NCI-H460 (cell line): Measurements from ENCODE around the gene DCTN3. TPM values are rescaled to one million over a fixed set of nuclear protein-coding genes. Genes with fewer than 3 reads are reported as not detected.

Source experiments
- DNase-seq: peaks from one replicate; pipeline ENCODE4 v3.0.0-alpha.2; 2016; ENCODE audit warnings: low read depth; ENCODE audit errors: extremely low read depth
- small RNA-seq, 2 experiments: library from RNA; depleted of rRNA; stranded (forward); fragments of <200 nt; gene quantifications; one replicate each; pipeline ENCODE3, GENCODE V24; 2014
- total RNA-seq: library from RNA; depleted of rRNA; stranded (reverse); fragments of >200 nt; shearing (Covaris generic); gene quantifications from 2 replicates; pipeline ENCODE4 v1.2.3, GENCODE V29; 2014; rRNA removed

Gene DCTN3
- total RNA-seq, 1 experiment from 2014 or later = 41.3 TPM

DNA sequence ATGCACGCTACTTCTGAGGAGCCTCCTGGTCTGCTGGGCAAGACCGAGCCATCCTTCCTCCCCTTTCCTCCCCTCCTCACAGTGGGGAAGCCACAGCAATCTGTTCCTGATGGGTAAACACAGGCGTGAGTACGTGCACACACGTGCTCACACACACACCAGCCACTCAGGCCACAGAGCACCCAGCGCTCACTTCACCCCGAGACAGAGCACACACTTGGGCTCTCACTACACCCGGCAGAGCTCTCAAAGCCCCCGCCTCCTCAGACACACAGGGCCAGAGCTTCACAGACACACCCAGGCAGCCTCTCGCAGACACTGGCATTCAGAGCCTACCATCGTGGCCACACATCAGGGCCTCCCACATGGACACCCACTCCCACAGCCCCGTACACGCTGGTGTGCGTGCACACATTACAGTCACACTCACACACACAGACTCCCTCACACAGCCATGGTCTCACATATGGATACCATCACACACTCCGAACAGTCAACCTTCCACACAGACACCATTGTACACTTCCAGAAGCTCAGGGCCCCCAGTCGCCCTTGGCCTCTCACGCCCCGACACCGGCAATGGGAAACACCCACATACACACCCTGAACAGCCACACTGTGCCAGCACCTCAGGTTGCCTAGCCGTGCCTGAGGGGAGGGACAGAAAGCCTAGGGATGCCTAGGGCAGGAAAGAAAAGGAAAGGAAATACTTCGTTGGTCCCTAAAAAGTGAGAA is 44.3 kb downstream of the DCTN3 start:
- DNase-seq = no peak

DNA sequence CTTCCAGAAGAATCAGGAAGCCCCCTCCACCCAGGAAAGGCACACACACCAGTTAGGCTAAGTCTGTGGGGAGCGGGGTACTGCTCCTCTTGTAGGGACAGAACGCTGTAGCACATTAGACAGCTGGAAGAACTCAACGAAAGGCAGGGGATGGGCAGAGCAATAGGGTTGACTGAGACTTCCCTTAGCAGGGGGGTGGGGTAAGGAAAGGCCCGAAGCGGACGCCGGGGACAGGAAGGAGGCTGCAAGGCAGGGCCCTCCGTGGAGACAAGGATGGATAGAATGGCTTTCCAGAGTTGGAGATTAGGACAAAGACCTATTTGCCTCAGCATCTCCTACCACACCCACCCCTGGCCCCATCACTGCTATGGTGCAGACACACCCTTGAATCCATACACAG is 45.1 kb downstream of the DCTN3 start:
- DNase-seq = no peak

- DNase-seq = no peak
Measured at GRCh38 chr9:34574571-34574970, 45.7 kb downstream of the DCTN3 start.

DNA sequence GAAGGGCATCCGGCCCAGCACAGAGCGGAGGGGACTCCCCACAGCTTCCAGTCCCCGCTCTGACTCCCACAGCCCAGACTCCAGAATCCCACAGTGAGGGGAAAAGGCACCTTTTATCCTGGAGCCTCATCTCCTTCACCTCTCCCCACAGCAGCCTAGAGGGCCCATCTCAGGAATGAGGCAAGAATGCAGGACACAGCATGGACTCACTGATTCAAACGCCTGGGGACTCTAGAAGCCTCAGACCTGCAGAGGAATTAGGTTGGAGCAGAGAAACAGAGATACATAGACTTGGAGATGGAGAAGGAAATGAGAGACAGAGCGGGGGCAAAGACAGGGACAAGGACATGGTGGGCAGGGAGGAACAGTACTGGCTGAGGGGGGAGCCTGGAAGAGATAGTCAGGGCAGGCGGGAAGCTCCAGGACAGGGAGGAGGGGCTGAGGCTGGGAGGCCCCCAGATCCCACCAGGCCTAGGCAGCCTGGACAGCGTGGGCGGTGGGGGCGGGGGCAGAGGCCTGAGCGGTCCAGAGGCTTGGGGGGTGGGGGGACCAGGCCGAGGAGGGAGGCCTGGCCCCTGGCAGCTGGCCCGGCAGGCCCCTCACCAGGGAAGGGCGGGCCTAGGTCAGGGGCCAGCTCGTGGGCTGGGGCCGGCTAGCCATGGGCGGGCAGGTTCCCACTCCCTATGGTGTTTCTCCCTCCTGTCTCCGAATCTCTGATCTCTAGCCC is 46.5 kb downstream of the DCTN3 start:
- no peak for DNase-seq

GRCh38 chr9:34572628-34573027 is 47.7 kb downstream of the DCTN3 start:
- DNase-seq = no peak

GRCh38 chr9:34572092-34572491 is 48.2 kb downstream of the DCTN3 start:
- DNase-seq = no peak

DNA sequence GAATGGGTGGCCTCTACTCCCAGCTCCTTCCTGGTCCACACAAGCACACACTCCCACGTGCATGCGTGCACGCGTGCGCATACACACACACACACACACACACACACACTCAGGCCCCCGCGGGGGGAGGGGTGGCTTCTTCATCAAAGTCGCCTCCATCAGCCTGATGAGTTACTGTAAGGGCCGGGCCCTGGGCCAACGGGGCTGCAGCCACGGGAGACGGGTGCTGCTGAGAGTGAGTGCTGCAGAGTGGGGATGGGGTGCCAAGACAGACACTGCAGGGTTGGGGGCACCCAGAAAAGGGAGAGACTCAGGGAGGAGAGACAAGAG is 48.8 kb downstream of the DCTN3 start:
- no peak for DNase-seq

- no peak for DNase-seq
Measured at GRCh38 chr9:34570809-34571480, 49.4 kb downstream of the DCTN3 start.

DNA sequence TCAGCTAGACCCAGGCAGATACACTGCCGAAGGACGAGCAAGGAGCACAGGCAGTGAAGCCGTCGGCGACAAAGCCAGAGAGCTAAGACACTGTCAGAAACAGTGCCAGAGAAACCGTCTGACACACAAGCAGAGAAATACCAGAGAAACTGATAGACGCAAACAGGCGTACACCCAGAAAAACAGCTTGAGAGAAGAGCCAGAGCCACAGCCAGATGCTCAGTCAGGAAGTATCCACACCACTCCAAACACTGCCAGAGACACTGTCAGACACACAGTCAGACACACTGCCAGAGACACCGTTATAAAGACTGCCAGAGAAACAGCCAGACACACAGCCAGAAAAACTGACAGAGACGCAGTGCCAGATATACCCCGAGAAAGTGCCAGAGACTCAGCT is 49.9 kb downstream of the DCTN3 start:
- no peak for DNase-seq

DNA sequence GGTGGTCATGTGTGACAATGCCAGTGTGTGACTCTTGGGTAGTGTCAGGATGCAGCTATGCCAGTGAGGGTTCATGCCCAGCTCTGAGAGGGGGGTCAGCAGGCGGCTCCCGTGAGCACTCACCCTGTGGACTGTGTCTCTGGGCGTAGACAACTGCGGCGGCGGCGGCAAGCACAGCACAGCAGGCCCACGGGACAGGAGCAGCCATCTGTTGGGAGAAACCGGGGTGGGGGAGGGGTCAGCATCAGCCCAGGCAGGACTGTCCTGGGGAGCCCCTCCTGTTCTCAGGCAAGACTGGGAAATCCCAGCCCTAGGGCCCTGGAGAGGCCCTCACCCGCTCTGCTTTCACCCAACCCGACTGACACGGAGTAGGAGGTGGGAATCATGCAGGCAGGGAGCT is 51.5 kb downstream of the DCTN3 start:
- no peak for DNase-seq

- DNase-seq = no peak
Measured at GRCh38 chr9:34568133-34568532, 52.2 kb downstream of the DCTN3 start.

DNA sequence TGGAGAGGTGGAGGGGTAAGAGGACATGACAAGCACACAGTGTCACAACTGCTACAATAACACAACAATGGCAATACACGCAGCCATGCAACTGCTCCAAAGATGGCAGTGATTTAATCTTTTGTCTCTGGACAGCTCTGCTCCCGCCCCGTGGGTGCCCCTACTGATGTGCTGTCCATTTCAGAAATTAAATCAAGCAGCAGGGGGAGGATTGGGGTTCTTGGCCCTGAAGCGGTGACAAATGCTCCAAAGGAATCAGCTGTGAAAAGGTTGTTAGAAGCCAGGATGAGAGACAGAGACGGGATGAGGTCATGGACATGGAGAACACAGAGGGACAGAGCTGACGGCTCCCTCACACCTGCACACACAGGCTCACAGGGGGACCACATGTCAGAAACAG is 53.3 kb downstream of the DCTN3 start:
- DNase-seq = no peak

DNA sequence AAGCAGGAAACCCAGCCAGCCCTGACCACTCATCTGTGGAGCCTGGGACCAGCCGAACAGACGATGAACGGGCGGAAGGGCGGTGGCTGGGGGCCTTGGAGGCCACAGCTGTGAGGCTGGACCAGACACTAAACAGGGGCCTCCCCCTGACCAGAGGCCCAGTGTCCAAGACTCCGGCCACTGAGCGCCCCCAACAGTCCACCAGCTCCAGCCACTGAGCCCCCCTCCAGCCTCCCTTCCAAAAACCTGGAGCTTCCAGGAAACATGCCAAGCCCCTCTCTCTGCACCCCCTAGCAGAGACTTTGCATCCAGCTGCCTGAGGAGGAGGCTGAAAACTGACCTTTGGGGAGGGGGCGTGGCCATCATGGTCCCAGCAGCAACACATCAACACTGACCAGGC is 54.0 kb downstream of the DCTN3 start:
- no peak for DNase-seq

DNA sequence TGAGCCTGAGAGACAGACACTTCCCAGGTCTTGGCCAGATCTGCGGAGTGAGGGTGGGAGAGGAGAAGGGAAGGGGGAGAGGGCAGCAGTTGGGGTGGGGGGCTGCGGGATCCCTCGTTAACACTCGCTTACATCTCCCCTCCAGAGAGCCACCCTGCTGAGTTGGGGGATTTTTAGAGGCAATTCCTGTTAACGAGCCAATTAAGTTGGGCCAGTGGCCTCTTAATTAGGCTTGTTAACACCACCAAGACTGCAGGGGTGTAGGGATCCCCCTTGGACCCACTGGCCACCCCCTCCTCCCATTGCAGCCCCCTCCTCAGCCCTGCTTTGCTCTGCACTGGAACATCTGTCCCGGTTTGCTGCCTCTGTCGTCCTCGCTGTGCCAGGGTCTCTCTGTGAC is 54.4 kb downstream of the DCTN3 start:
- DNase-seq = no peak

DNA sequence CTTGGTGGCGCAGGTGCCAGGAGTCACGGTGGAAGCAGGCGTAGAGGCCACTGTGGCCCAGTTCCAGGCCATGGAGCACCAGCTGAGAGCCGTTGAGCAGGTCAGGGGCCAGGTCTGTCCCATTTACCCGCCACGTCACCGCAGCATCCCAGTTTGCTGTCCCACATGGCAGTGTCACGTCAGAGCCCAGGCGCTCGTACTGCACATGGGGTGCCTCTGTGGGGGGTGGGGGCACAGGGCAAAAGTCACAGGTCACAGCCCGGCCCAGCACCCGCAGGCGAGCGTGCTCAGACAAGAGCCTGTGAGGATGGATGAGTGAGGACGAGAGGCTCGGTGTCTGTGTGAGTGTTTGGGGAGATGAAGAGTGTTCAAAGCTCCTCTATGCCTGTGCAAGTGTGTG is 55.7 kb downstream of the DCTN3 start:
- no peak for DNase-seq

Small RNA genes lying within 50 kb of the gene (small RNA-seq; reads per million reads assigned to genes)
- gene CCL27 = 0 reads per million in 2 experiments

Other genes with a start within 250 kb of the DCTN3 start
- gene MYORG, start 243.6 kb downstream of the DCTN3 start, total RNA-seq = 0.61 and 0.79 TPM in 2 replicates
- gene FAM219A, start 161.9 kb downstream of the DCTN3 start, total RNA-seq = 7.7 and 9.3 TPM in 2 replicates
- gene DNAI1, start 161.7 kb downstream of the DCTN3 start, total RNA-seq = 0.25 TPM in 1 of 2 replicates, not detected in the other
- gene ENHO, start 97.5 kb downstream of the DCTN3 start, total RNA-seq = not detected in 2 replicates
- gene CNTFR, start 30.8 kb downstream of the DCTN3 start, total RNA-seq = 0.17 TPM in 1 of 2 replicates, not detected in the other
- gene RPP25L, start 8.4 kb downstream of the DCTN3 start, total RNA-seq = 27.3 and 40.0 TPM in 2 replicates
- not detected in 2 replicates for gene ARID3C, start 8.6 kb upstream of the DCTN3 start, total RNA-seq
- gene SIGMAR1, start 17.3 kb upstream of the DCTN3 start, total RNA-seq = 80.3 and 83.5 TPM in 2 replicates
- 14.0 and 16.0 TPM in 2 replicates for gene GALT, start 26.2 kb upstream of the DCTN3 start, total RNA-seq
- gene IL11RA, start 31.7 kb upstream of the DCTN3 start, total RNA-seq = 2.2 and 3.3 TPM in 2 replicates
- 0.47 TPM in 1 of 2 replicates, not detected in the other for gene CCL27, start 42.2 kb upstream of the DCTN3 start, total RNA-seq
- not detected in 2 replicates for gene CCL19, start 70.8 kb upstream of the DCTN3 start, total RNA-seq
- not detected in 2 replicates for gene CCL21, start 89.6 kb upstream of the DCTN3 start, total RNA-seq